GM21737 (cell line): Measurements from ENCODE around the gene CNPPD1.

Experiments
- ATAC-seq: cut with Tn5 transposase; IDR thresholded peaks from one replicate; pipeline ENCODE4 v1.9.1; 2021; ENCODE audit warnings: mild to moderate bottlenecking, moderate library complexity; ENCODE audit not compliant: unreplicated experiment

The CNPPD1 gene

DNA sequence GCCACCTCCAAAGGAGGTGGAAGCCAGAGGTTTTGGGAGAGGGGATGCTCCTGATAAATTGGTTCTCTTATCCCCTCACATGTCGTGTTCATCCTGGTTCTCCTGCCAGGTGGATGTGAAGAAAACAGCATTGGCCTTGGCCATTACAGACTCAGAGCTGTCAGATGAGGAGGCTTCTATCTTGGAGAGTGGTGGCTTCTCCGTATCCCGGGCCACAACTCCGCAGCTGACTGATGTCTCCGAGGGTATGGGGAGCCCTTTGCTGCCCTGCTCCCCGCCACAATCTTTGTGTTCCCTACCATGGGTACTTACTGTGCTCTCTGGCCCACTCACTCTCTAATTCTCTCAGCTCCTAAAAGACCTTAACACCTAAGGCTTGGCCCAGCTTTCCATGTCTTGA lies 4.8 kb upstream of the CNPPD1 start:
- no peak for ATAC-seq

DNA sequence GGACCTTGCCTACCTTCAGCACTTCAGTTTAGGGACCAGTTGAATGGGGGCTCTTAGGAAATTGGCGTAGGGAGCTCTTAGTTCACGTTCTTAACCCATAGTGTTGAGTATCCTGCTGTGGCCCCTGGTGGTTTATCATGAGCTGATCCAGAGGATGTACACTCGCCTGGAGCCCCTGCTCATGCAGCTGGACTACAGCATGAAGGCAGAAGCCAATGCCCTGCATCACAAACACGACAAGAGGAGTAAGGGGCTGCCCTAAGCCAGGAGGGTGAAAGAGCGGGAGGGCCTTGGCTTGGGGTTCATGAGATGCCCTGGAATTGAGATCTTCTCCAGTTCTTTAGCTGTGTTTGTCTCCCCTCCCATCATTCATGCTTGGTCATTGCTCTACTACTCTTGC lies 4.2 kb upstream of the CNPPD1 start:
- ATAC-seq = no peak

DNA sequence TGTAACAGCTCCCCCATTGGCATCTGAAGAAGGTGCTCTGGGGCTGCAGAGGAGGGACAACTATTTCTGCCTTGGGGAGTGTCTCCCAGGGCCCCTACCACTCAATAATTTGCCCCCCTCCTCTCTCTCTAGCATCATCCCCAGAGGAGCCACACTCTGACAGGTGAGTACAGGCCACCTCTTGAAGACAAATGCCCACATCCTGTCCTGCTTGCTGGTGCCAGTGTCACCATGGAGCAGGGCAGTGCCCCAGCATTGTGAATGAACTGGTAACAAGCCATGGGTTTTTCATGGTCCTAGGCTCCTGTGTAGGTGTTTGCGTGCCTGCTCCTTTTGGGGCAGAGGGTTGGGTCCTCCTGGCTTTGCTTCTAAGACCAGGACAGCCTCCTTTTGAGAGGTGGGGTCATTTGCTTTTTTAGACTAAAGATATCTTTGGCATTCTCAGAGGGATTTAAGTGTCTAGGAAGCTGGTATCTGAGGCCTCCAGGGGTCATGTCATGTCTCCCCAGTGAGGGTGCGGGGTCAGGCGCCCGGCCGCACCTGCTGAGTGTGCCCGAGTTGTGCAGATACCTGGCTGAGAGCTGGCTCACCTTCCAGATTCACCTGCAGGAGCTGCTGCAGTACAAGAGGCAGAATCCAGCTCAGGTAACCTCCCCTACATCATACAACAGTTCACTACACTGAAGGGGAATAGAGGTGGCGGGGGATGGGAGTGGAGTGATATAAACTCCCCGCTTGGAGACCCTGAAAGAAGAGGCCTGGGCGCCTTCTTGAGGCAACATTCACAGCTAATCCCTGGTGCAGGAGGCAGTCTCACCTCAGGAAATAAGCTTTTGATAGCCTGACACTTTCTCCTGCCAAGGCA lies 3.1 kb upstream of the CNPPD1 start:
- ATAC-seq = no peak

DNA sequence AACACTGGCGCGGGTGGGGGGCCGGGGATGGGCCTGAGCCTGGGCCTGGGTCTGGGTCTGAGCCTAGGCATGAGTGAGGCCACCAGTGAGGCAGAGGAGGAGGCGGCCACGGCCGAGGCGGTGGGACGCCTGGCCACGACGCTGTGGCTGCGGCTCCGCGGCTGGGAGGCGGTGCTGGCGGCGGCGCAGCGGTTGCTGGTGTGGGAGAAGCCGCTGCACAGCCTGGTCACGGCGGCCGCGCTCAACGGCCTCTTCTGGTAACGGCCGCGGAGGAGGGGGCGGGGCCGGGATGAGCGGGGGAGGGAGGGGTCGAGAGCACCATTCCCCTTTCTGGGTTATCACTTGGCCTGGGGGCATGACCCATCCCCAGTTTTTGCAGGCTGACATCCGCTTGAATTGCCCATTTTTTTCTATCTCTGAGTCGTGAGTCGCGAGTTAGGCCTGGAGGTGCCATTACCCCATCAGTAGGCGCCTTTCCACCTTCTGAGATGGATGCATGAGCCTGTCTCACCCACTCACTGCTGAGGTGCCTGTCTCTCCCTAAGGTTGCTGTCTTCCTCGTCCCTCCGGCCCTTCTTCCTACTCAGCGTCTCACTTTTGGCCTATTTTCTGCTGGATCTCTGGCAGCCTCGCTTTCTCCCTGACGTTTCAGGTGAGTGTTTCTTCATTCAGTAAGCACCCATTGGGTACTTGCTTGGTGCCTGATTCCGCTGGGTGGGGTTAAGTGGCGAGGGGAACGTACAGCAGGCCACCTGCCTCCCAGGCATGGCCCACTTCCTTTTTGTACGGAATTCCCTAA lies 1.9 kb upstream of the CNPPD1 start:
- ATAC-seq = peak; percentile 13

DNA sequence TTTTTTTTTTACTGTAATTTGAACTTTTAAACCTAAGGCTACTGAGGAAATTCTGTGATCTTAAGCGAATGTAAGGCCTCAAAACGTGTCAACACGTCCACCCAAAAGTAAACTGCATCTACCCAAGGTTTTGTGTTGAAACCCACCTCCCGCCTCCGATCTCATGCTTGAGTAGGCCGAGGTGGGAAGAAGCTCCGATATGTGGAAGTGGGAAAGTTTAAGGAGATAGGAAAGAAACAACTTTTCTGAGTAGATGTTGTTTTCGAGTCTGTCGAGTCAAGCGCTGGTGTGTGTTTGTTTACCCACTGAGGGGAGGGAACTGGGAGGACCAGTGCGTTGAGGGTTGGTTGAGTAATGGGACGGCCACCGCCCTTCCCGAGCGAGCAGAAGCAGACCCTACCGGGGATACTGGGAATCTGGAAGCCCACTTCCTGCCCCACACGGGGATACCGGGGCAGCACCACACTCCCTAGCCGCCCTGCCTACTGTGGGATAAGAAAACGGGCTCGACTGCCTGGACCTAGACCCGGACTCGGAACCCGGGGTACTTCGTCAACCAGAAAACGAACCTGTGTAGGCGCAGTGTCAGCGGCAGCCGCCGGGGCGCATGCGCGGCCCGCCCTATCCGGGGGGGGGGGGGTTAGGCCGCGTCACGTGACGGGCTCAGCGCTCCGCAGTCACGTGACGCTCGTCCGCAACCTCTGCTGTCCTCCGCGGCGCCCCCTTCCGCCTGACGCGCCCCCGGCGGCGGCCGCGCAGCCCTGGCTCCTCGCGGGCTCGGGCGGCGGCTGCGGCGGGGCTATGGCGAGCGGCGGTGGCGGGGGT lies 1.0 kb upstream of the CNPPD1 start, which contains the start of gene RETREG2:
TSS of gene RETREG2 (plus strand) at position 724 of the 825 bp plus-strand sequence. CDS start at position 802, 78 bp downstream.
- ATAC-seq = peak; percentile 39

DNA sequence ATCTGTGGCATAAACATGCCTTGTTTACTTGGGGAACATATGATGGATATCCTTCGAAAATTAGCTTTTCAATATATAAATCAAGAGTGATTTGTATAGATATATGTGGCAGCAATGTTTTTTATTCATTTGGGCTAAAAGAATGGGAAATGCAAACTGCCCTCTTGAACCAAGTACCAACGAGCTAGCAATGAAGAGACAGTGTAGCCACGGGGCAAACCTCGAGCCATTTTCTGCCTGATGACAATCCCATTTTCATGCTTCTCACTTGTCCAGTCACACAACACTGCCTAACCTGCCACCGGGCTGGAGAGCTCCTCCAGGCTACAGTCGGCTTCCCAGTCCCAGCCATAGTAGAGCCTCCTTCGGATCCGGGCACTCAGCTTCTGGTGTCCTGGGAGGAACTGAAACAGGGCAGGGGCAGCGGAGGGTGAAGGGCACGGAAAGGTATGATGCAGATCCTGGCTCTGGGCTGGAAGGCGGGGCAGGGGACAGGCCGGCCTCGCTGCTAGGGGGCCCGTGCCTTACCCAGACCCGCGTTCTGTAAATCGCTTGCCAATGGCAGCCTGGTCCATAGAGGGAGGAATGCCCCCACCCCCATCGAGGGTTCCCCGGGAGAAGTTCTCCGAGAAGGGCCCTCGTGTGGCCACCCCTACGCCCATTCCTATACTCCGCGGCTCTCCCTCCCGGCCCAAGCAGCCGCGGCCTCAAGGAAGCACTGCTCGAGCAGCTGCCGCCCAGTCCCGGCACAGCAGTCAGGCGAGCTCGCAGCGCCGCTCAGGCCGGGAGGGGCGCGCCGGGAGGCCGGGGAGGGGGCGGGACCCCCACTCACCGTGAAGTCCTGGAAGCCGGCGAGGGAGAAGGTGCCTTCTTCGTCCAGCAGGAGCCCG lies 552 bp downstream of the CNPPD1 start:
- ATAC-seq = peak; percentile 26

- ATAC-seq = no peak
These were observed 1.2 kb downstream of the CNPPD1 start for GRCh38 chr2:219175486-219175885.

DNA sequence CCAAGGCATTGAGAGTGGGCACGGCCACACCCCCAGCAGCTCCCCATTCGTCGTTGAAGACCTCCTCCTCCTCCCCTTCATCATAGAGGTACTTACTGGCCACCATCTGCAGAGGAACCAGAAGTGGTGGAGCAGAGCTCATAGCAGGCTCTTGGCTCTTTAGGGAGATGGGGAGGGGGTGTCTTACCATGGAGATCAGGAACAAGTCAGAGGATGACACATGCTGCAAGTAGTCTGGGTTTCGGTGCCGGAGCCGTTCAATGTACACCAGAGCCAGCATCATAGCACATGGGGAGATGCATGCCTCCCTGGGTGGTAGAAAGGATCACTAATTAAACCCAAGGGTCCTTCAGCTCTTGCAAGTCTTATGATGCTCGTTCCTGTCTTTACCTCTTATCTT lies 1.9 kb downstream of the CNPPD1 start:
- ATAC-seq = no peak

- ATAC-seq = no peak
These were observed 2.6 kb downstream of the CNPPD1 start for GRCh38 chr2:219174146-219174545.

DNA sequence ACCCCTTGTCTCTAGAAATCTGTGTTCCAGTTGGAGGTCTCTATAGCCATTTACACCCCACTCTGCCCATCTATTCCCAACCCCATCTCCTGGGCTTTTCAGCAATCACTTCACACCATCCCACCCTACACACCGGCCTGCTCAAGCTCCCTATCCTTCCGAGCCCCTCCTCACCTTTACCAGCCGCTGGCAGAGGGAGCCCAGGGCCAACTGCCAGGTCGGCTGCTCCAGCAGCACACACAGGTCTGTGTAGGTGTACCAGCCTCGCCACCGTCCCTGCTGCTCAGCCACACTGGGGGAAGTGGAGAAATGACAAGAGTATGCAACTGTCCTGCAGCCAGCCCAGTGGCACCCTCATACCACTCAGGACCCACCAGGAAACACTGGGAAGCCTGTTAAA lies 3.5 kb downstream of the CNPPD1 start:
- no peak for ATAC-seq

- ATAC-seq = no peak
These were observed 4.2 kb downstream of the CNPPD1 start for GRCh38 chr2:219172231-219173154.

GRCh38 chr2:219171231-219171651 lies 5.5 kb downstream of the CNPPD1 start:
- no peak for ATAC-seq

DNA sequence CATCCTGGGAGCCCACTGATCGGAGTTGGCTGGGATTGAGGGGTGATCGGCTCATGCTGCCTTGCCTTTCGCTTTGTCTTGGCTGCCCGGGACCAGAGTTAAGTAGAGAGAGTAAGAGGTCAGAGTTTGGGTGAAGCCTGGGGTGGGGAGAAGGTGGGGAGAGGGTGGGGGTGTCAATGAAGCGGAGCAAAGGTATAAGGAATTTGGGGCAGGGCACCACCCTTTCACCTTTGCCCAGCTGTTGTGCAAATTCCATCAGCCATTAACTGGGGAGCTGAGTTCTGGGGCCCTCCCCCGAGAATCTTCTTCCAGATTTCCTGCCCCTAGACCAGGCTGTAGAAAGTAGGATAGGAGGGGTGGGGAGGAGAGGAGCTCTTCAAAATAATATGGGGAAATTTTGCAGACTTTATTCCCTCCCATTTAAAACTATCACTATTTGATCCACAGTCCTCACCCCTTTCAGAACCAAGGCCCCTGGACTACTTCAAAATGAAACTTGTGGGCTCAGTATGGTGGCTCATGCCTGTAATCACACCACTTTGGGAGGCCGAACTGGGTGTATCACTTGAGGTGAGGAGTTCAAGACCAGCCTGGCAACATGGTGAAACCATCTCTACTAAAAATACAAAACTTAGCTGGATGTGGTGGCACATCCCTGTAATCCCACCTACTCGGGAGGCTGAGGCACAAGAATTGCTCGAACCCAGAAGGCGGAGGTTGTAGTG lies 6.6 kb downstream of the CNPPD1 start, which contains the start of gene SLC23A3:
TSS of gene SLC23A3 (minus strand) at position 100 of the 725 bp plus-strand sequence. CDS start at position 55, 45 bp downstream.
- ATAC-seq = no peak

DNA sequence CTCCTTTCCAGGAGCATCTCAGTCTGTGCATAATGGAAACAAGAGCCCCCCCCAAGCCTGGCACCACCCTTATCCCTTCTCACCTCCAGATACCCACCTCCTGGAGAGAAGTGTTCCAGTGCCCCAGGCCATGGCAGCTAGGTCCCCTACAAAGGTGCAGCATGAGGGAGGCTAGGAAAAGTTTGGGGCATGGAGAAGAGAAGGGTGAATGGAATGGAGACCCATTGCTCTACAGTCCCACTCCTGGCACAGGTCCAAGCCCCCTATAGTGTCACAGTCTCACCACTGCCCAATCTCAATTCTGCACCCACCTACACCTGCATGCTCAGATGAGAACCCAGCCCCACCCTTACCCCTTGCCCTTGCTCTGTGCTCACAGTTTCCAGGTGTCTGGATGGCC lies 7.8 kb downstream of the CNPPD1 start:
- no peak for ATAC-seq

DNA sequence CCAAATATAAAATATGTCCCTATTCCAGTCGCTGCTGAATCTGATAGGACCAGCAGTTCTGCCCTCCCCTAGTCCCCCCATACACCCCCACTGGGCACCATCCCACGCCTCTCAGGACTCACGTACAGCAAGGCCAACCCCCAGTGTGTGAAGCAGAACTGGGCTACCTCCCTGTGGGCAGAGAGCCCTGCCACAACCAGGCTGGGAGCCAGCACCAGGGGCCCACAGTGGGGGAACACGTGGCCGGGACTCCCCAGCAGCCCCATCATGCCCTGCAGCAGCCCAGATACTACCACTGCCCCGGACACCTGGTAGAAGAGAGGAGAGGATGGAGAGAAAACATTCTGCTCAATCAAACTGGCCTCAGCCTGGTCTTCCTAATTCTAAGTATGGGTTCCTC lies 8.2 kb downstream of the CNPPD1 start:
- ATAC-seq = no peak

DNA sequence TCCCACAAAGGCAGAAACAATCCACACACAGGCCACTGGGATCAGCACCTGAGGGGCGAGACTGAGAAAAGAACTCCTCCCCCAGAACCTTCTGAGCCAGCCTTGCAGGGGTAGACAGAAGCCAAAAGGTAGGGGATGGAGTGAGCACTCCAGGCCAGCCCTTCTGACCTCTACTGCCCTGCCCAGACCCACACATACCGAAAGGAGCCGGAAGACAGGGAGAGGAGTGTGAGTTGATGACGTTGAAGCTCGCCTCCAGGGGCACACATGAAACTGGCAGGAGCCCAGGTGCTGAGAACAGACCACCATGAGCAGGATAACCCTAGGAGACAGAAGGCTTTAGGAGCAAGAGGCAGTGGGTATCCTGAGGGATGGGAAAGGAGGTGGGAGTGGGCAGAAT lies 8.7 kb downstream of the CNPPD1 start:
- ATAC-seq = no peak

- ATAC-seq = no peak
These were observed 11.4 kb downstream of the CNPPD1 start for GRCh38 chr2:219165058-219165911.
